Endothelial cell of umbilical vein (primary cell): ENCODE measurements around the gene MYOF. TPM values are rescaled to one million over a fixed set of nuclear protein-coding genes. Genes with fewer than 3 reads are reported as not detected.

Experiments
- BruUV-seq: library from RNA; stranded (reverse); fragments of 400-500 nt; replicated peaks from 2 replicates; lab custom pipeline; 2021; lab: Mats Ljungman, UMichigan
- CTCF ChIA-PET: fragments of 300-600, 350-600 bp; sonication (Branson Sonifier 250); formaldehyde crosslinking; loops from one replicate; lab custom pipeline; 2021; ENCODE audit warnings: antibody characterized with exemption, inconsistent platforms; lab: Charles Lee
- POLR2A ChIA-PET: fragments of 300-600, 350-600 bp; sonication (Branson Sonifier 250); formaldehyde crosslinking; loops from one replicate; lab custom pipeline; 2021; ENCODE audit warnings: antibody characterized with exemption, inconsistent platforms; lab: Charles Lee
- DNase-seq: peaks from one replicate; pipeline ENCODE4 v3.0.0-alpha.2; 2011; ENCODE audit warnings: low read depth, low spot score
- FAIRE-seq: peaks from 2 replicates; lab custom pipeline; 2011; peaks lifted over from hg19 to GRCh38; lab: Jason Lieb, UNC
- H2AFZ ChIP-seq: 2 replicates; pipeline ENCODE4 v1.6.0; 2012; ENCODE audit warnings: low read depth, low read length, control low read depth, inconsistent platforms
- H3K27ac ChIP-seq: 2 replicates; pipeline ENCODE4 v1.5.1; 2011; ENCODE audit warnings: low read depth, mild to moderate bottlenecking, control low read depth, low read length, moderate library complexity; ENCODE audit not compliant: insufficient read depth
- H3K27me3 ChIP-seq, 2 experiments: 2 replicates each; pipeline versions ENCODE4 v1.6.0 to v1.6.1; 2011; ENCODE audit warnings: low read length in 2 of 2, mixed read lengths in 1 of 2; ENCODE audit not compliant: control insufficient read depth in 2 of 2, insufficient read depth in 2 of 2
- H3K36me3 ChIP-seq, 2 experiments: 2 replicates in 1 of 2; 3 replicates in 1 of 2; pipeline ENCODE4 v1.5.1; 2011; ENCODE audit warnings: low read length in 2 of 2, mild to moderate bottlenecking in 1 of 2, moderate library complexity in 1 of 2; ENCODE audit not compliant: control insufficient read depth in 2 of 2, insufficient read depth in 2 of 2; ENCODE audit errors: extremely low read depth in 1 of 2
- H3K4me1 ChIP-seq: 3 replicates; pipeline ENCODE4 v1.5.1; 2011; ENCODE audit warnings: mild to moderate bottlenecking, low read length; ENCODE audit not compliant: control insufficient read depth, insufficient read depth; ENCODE audit errors: extremely low read depth
- H3K4me2 ChIP-seq: 2 replicates; pipeline ENCODE4 v1.6.1; 2011; ENCODE audit warnings: low read length, control low read depth, mixed read lengths; ENCODE audit not compliant: insufficient read depth
- H3K4me3 ChIP-seq, 3 experiments: fragments of 200-600 bp in 1 of 3; sonication (generic), shearing (Covaris generic) in 1 of 3; replicated peaks in 1 of 3; 2 replicates each; pipeline ENCODE4 v1.5.1; 2011 to 2016; ENCODE audit warnings: control low read depth in 3 of 3, low read length in 3 of 3, mild to moderate bottlenecking in 2 of 3, inconsistent platforms in 1 of 3, low read depth in 1 of 3, moderate library complexity in 1 of 3; ENCODE audit not compliant: insufficient read depth in 1 of 3
- H3K79me2 ChIP-seq: 2 replicates; pipeline ENCODE4 v1.6.0; 2012; ENCODE audit warnings: low read length, inconsistent platforms; ENCODE audit not compliant: control insufficient read depth, insufficient read depth
- H3K9ac ChIP-seq: replicated peaks from 2 replicates; pipeline ENCODE3; 2011; ENCODE audit warnings: low read length, control low read depth; ENCODE audit not compliant: insufficient read depth; ENCODE audit errors: extremely low read depth
- H3K9me1 ChIP-seq: replicated peaks from 3 replicates; pipeline ENCODE4 v1.6.0; 2011; ENCODE audit warnings: mild to moderate bottlenecking, low read length; ENCODE audit not compliant: control insufficient read depth, insufficient read depth; ENCODE audit errors: extremely low read depth
- H3K9me3 ChIP-seq: replicated peaks from 2 replicates; pipeline ENCODE4 v1.5.1; 2012; ENCODE audit warnings: low read length, inconsistent platforms; ENCODE audit not compliant: control insufficient read depth, insufficient read depth
- H4K20me1 ChIP-seq: replicated peaks from 2 replicates; pipeline ENCODE3; 2011; ENCODE audit warnings: mild to moderate bottlenecking, low read length; ENCODE audit not compliant: control insufficient read depth, insufficient read depth; ENCODE audit errors: extremely low read depth
- CTCF ChIP-seq, 2 donors: IDR thresholded peaks; 1 replicate in 1 of 2; 2 replicates in 1 of 2; pipeline ENCODE4 v1.5.1; 2011; ENCODE audit warnings: low read length in 2 of 2, mild to moderate bottlenecking in 2 of 2, moderate library complexity in 2 of 2, control low read depth in 1 of 2, inconsistent platforms in 1 of 2, low read depth in 1 of 2; ENCODE audit not compliant: insufficient read depth in 1 of 2; ENCODE audit errors: extremely low read depth in 1 of 2
- EZH2 ChIP-seq: IDR thresholded peaks from 2 replicates; pipeline ENCODE4 v1.6.1; 2012; ENCODE audit warnings: borderline replicate concordance, low read depth, mild to moderate bottlenecking, moderate library complexity, low read length, inconsistent platforms; ENCODE audit not compliant: severe bottlenecking
- FOS ChIP-seq: IDR thresholded peaks from 2 replicates; pipeline ENCODE4 v1.6.1; 2011; ENCODE audit warnings: mild to moderate bottlenecking, low read length, moderate library complexity, borderline replicate concordance; ENCODE audit not compliant: insufficient read depth
- GATA2 ChIP-seq: IDR thresholded peaks from 2 replicates; pipeline ENCODE4 v1.7.0; 2011; ENCODE audit warnings: low read depth, mild to moderate bottlenecking, moderate library complexity, mixed read lengths, low read length; ENCODE audit not compliant: insufficient read length, insufficient read depth
- MAX ChIP-seq: IDR thresholded peaks from 2 replicates; pipeline ENCODE4 v1.6.1; 2011; ENCODE audit not compliant: insufficient read depth, insufficient read length
- POLR2A ChIP-seq: IDR thresholded peaks from 2 replicates; pipeline ENCODE4 v1.6.1; 2012; ENCODE audit warnings: low read depth, mild to moderate bottlenecking, control low read depth, low read length
- dilution Hi-C: fragments of 300-500 bp; cut with MboI; formaldehyde crosslinking; loops from one replicate; pipeline ENCODE4 v1.15.0; 2019; ENCODE audit warnings: low sequenced_read_pairs; ENCODE audit not compliant: extremely low pct_ligation_motif_present
- intact Hi-C: fragments of 100-400 bp; cut with micrococcal nuclease; formaldehyde crosslinking; loops from one replicate; pipeline ENCODE4 v1.10.0; 2022
- polyA plus RNA-seq, 4 experiments: library from polyadenylated mRNA; depleted of rRNA in 3 of 4; stranded (reverse) in 3 of 4; unstranded in 1 of 4; fragments of >200 nt; gene quantifications; 2 replicates each; pipeline versions ENCODE4 v1.2.1 to v1.2.3, GENCODE V29; 2011 to 2012; ENCODE audit warnings: missing spikeins in 1 of 4
- total RNA-seq: library from RNA; stranded (reverse); gene quantifications from 2 replicates; pipeline ENCODE4 v1.2.3, GENCODE V29; 2021

The MYOF gene
- total and polyA plus RNA-seq, 2 donors (not counting 3 experiments of a cell fraction or from before 2014, with no cell fraction given), result 98.4 to 379 TPM

GRCh38 chr10:93475227-93475626 lies 6.9 kb downstream of the MYOF start:
- CTCF ChIA-PET, result interaction anchor here (1.0 to 1.9 kb wide), 5 partner anchors 9 to 99 kb away, joined by 3 to 10 read pairs (median 5); no protein-coding TSS in a partner anchor
- Histone ChIP-seq H3K79me2 (peaks cover 85% of the 10 kb centered on the region), H3K9me3 (no peaks in the 10 kb centered on the region), H3K9ac (no peak overlapping the region), H3K4me3 (no peak overlapping the region), H3K27me3 (no peaks in the 10 kb centered on the region), H3K9me1 (no peaks in the 10 kb centered on the region), H3K36me3 (peaks cover 0 to 2% of the 10 kb centered on the region in 2 experiments), H3K27ac (peak overlapping the region; percentile 66), H3K4me2 (peak overlapping the region; percentile 23), H4K20me1 (no peaks in the 10 kb centered on the region), H2AFZ (no peak overlapping the region), H3K4me1 (peaks cover 82% of the 10 kb centered on the region)
- dilution Hi-C loops (no loop called here), intact Hi-C loops (no loop called here)
- DNase-seq (no peak), FAIRE-seq (no peak)
- TF ChIP-seq GATA2, result no peak
- TF ChIP-seq EZH2, result no peak
- no peak for TF ChIP-seq POLR2A
- TF ChIP-seq MAX, result no peak
- TF ChIP-seq CTCF (IDR thresholded peaks at IDR 0.05; ENCODE audit: extremely low read depth in 1 of 2, insufficient read depth in 1 of 2, low read depth in 1 of 2, low read length in 2 of 2), result no peak
- TF ChIP-seq FOS, result no peak
- POLR2A ChIA-PET, result interaction anchor here (1.1 to 1.8 kb wide), 3 partner anchors 9 to 12 kb away, joined by 3 to 13 read pairs (median 8); no protein-coding TSS in a partner anchor
- no TSS peak for BruUV-seq
